GM23338 (cell line): Measurements from ENCODE around the gene TSPAN3. TPM values are rescaled to one million over a fixed set of nuclear protein-coding genes. Genes with fewer than 3 reads are reported as not detected.

Experiments
- ATAC-seq: fragments of 200-7000 bp; cut with Tn5 transposase; 3 replicates; pipeline ENCODE4 v1.9.1; 2020
- DNase-seq: peaks from one replicate; pipeline ENCODE4 v3.0.0-alpha.2; 2015; ENCODE audit warnings: low spot score
- H2AFZ ChIP-seq: fragments of 200-600 bp; sonication (generic); 2 replicates; pipeline ENCODE4 v1.8.0; 2016; ENCODE audit warnings: antibody characterized with exemption, mild to moderate bottlenecking, moderate library complexity
- H3F3A ChIP-seq: fragments of 200-600 bp; sonication (generic); replicated peaks from 2 replicates; pipeline ENCODE4 v1.8.0; 2017; ENCODE audit warnings: antibody characterized with exemption, mixed run types, low read depth
- H3K27ac ChIP-seq: fragments of 200-600 bp; sonication (generic); 2 replicates; pipeline ENCODE4 v1.6.1; 2016; ENCODE audit warnings: low read depth
- H3K27me3 ChIP-seq: fragments of 200-600 bp; sonication (generic); 2 replicates; pipeline ENCODE4 v1.8.0; 2016; ENCODE audit warnings: mild to moderate bottlenecking, mixed run types, moderate library complexity; ENCODE audit not compliant: insufficient read depth
- H3K36me3 ChIP-seq: fragments of 200-600 bp; sonication (generic); 2 replicates; pipeline ENCODE4 v1.8.0; 2016; ENCODE audit warnings: mild to moderate bottlenecking; ENCODE audit not compliant: insufficient read depth
- H3K4me1 ChIP-seq: fragments of 200-600 bp; sonication (generic); 2 replicates; pipeline ENCODE4 v1.8.0; 2016; ENCODE audit warnings: mild to moderate bottlenecking, moderate library complexity; ENCODE audit not compliant: insufficient read depth
- H3K4me2 ChIP-seq: fragments of 200-600 bp; sonication (generic); 2 replicates; pipeline ENCODE4 v1.7.1; 2017; ENCODE audit warnings: mixed run types
- H3K4me3 ChIP-seq: fragments of 200-600 bp; sonication (generic); 2 replicates; pipeline ENCODE4 v1.6.1; 2016; ENCODE audit warnings: mixed run types
- H3K79me2 ChIP-seq: fragments of 200-600 bp; sonication (generic); replicated peaks from 2 replicates; pipeline ENCODE4 v1.8.0; 2017; ENCODE audit warnings: mild to moderate bottlenecking; ENCODE audit not compliant: insufficient read depth
- H3K9me2 ChIP-seq: fragments of 200-600 bp; sonication (generic); 2 replicates; pipeline ENCODE4 v1.8.0; 2017; ENCODE audit not compliant: insufficient read depth
- H4K20me1 ChIP-seq: fragments of 200-600 bp; sonication (generic); replicated peaks from 2 replicates; pipeline ENCODE4 v1.8.0; 2017; ENCODE audit warnings: mild to moderate bottlenecking; ENCODE audit not compliant: insufficient read depth
- H3K27ac Mint-ChIP-seq: 2 replicates; pipeline ENCODE4 v1.8.0; 2020; ENCODE audit warnings: inconsistent platforms, mild to moderate bottlenecking, moderate library complexity, mixed read lengths
- H3K27me3 Mint-ChIP-seq: 3 replicates; pipeline ENCODE4 v1.8.0; 2022; ENCODE audit warnings: low read depth, mild to moderate bottlenecking, moderate library complexity, mixed read lengths, inconsistent platforms; ENCODE audit not compliant: insufficient read depth, poor library complexity
- H3K36me3 Mint-ChIP-seq: 3 replicates; pipeline ENCODE4 v1.8.0; 2021; ENCODE audit warnings: low read depth, mild to moderate bottlenecking, inconsistent platforms, moderate library complexity, mixed read lengths
- H3K4me1 Mint-ChIP-seq: 3 replicates; pipeline ENCODE4 v1.8.0; 2020; ENCODE audit warnings: mild to moderate bottlenecking, inconsistent platforms, mixed read lengths
- H3K4me3 Mint-ChIP-seq: 3 replicates; pipeline ENCODE4 v1.8.0; 2021; ENCODE audit warnings: moderate library complexity, mild to moderate bottlenecking, inconsistent platforms, mixed read lengths
- H3K9me3 Mint-ChIP-seq: 3 replicates; pipeline ENCODE4 v1.8.0; 2020; ENCODE audit warnings: moderate library complexity, mild to moderate bottlenecking, inconsistent platforms, mixed read lengths
- CREB1 ChIP-seq: fragments of 250-450 bp; sonication (Bioruptor Pico); IDR thresholded peaks from 2 replicates; pipeline ENCODE4 v1.5.0; 2020; ENCODE audit warnings: low read depth, mild to moderate bottlenecking, moderate library complexity
- ETS1 ChIP-seq: IDR thresholded peaks from 2 replicates; pipeline ENCODE4 v1.6.1; 2016; ENCODE audit warnings: antibody characterized with exemption
- EZH2 ChIP-seq: fragments of 200-600 bp; sonication (generic); IDR thresholded peaks from one replicate; pipeline ENCODE4 v1.8.0; 2017; ENCODE audit warnings: antibody characterized with exemption, mild to moderate bottlenecking, low read depth; ENCODE audit not compliant: unreplicated experiment
- EZH2phosphoT487 ChIP-seq: fragments of 200-600 bp; sonication (generic); IDR thresholded peaks from one replicate; pipeline ENCODE4 v1.8.1; 2018; ENCODE audit warnings: antibody characterized with exemption; ENCODE audit not compliant: unreplicated experiment
- POLR2AphosphoS5 ChIP-seq: IDR thresholded peaks from 2 replicates; pipeline ENCODE4 v1.6.1; 2016; ENCODE audit warnings: antibody characterized with exemption, low read depth
- polyA plus RNA-seq: library from polyadenylated mRNA; unstranded; fragments of >200 nt; fragmentation: Nextera tagmentation; extraction: Ambion mirVana; gene quantifications from 2 replicates; pipeline ENCODE4 v1.2.1, GENCODE V29; 2016
- total RNA-seq: library from RNA; depleted of rRNA; stranded (reverse); fragments of >200 nt; shearing (Covaris generic); gene quantifications from 2 replicates; pipeline ENCODE4 v1.2.3, GENCODE V29; 2014
- TF ChIP-seq, protein P1 (sequence below): fragments of 250-450 bp; sonication (Bioruptor Pico); IDR thresholded peaks from 2 replicates; pipeline ENCODE4 v1.5.0; 2020; ENCODE audit warnings: mild to moderate bottlenecking, moderate library complexity
- TF ChIP-seq, protein P2 (sequence below): IDR thresholded peaks from one replicate; pipeline ENCODE4 v1.6.1; 2018; ENCODE audit warnings: antibody characterized with exemption; ENCODE audit not compliant: unreplicated experiment

Gene TSPAN3
- total and polyA plus RNA-seq, 2 experiments from 2014 or later: 72.5 to 159 TPM

GRCh38 chr15:77001966-77002365, 68.9 kb downstream of the TSPAN3 start:
- Histone ChIP-seq H3K27me3 (no peaks in the 10 kb centered on the region), H2AFZ (no peak overlapping the region), H3K9me2 (no peaks in the 10 kb centered on the region), H3K36me3 (no peaks in the 10 kb centered on the region), H3F3A (no peaks in the 10 kb centered on the region), H3K4me1 (no peaks in the 10 kb centered on the region), H3K79me2 (no peaks in the 10 kb centered on the region), H3K4me2 (no peak overlapping the region), H3K4me3 (no peak overlapping the region), H3K27ac (no peak overlapping the region), H4K20me1 (no peaks in the 10 kb centered on the region)
- Mint-ChIP-seq H3K4me1 (no peaks in the 10 kb centered on the region), H3K27me3 (peaks cover 6% of the 10 kb centered on the region), H3K36me3 (no peaks in the 10 kb centered on the region), H3K27ac (no peak overlapping the region), H3K4me3 (no peak overlapping the region), H3K9me3 (no peaks in the 10 kb centered on the region)
- DNase-seq (no peak), ATAC-seq (no peak)
- TF ChIP-seq, protein P1, sequence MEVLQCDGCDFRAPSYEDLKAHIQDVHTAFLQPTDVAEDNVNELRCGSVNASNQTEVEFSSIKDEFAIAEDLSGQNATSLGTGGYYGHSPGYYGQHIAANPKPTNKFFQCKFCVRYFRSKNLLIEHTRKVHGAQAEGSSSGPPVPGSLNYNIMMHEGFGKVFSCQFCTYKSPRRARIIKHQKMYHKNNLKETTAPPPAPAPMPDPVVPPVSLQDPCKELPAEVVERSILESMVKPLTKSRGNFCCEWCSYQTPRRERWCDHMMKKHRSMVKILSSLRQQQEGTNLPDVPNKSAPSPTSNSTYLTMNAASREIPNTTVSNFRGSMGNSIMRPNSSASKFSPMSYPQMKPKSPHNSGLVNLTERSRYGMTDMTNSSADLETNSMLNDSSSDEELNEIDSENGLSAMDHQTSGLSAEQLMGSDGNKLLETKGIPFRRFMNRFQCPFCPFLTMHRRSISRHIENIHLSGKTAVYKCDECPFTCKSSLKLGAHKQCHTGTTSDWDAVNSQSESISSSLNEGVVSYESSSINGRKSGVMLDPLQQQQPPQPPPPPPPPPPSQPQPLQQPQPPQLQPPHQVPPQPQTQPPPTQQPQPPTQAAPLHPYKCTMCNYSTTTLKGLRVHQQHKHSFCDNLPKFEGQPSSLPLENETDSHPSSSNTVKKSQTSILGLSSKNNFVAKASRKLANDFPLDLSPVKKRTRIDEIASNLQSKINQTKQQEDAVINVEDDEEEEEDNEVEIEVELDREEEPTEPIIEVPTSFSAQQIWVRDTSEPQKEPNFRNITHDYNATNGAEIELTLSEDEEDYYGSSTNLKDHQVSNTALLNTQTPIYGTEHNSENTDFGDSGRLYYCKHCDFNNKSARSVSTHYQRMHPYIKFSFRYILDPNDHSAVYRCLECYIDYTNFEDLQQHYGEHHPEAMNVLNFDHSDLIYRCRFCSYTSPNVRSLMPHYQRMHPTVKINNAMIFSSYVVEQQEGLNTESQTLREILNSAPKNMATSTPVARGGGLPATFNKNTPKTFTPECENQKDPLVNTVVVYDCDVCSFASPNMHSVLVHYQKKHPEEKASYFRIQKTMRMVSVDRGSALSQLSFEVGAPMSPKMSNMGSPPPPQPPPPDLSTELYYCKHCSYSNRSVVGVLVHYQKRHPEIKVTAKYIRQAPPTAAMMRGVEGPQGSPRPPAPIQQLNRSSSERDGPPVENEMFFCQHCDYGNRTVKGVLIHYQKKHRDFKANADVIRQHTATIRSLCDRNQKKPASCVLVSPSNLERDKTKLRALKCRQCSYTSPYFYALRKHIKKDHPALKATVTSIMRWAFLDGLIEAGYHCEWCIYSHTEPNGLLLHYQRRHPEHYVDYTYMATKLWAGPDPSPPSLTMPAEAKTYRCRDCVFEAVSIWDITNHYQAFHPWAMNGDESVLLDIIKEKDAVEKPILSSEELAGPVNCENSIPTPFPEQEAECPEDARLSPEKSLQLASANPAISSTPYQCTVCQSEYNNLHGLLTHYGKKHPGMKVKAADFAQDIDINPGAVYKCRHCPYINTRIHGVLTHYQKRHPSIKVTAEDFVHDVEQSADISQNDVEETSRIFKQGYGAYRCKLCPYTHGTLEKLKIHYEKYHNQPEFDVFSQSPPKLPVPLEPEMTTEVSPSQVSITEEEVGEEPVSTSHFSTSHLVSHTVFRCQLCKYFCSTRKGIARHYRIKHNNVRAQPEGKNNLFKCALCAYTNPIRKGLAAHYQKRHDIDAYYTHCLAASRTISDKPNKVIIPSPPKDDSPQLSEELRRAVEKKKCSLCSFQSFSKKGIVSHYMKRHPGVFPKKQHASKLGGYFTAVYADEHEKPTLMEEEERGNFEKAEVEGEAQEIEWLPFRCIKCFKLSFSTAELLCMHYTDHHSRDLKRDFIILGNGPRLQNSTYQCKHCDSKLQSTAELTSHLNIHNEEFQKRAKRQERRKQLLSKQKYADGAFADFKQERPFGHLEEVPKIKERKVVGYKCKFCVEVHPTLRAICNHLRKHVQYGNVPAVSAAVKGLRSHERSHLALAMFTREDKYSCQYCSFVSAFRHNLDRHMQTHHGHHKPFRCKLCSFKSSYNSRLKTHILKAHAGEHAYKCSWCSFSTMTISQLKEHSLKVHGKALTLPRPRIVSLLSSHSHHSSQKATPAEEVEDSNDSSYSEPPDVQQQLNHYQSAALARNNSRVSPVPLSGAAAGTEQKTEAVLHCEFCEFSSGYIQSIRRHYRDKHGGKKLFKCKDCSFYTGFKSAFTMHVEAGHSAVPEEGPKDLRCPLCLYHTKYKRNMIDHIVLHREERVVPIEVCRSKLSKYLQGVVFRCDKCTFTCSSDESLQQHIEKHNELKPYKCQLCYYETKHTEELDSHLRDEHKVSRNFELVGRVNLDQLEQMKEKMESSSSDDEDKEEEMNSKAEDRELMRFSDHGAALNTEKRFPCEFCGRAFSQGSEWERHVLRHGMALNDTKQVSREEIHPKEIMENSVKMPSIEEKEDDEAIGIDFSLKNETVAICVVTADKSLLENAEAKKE (CRISPR knock-in tag): no peak
- no peak for TF ChIP-seq POLR2AphosphoS5
- TF ChIP-seq CREB1 (CRISPR knock-in tag): no peak
- no peak for TF ChIP-seq EZH2

GRCh38 chr15:77001351-77001750, 69.6 kb downstream of the TSPAN3 start:
- no peak overlapping the region for H3K4me3 Mint-ChIP-seq
- no peak overlapping the region for H3K4me2 ChIP-seq
- DNase-seq: no peak
- H2AFZ ChIP-seq: no peak overlapping the region
- H3F3A ChIP-seq: no peaks in the 10 kb centered on the region
- H3K27me3 Mint-ChIP-seq: peaks cover 6% of the 10 kb centered on the region
- no peaks in the 10 kb centered on the region for H3K9me2 ChIP-seq
- H4K20me1 ChIP-seq: no peaks in the 10 kb centered on the region
- H3K79me2 ChIP-seq: no peaks in the 10 kb centered on the region
- ATAC-seq: no peak
- H3K9me3 Mint-ChIP-seq: no peaks in the 10 kb centered on the region
- no peak overlapping the region for H3K27ac ChIP-seq
- no peak overlapping the region for H3K27ac Mint-ChIP-seq
- no peaks in the 10 kb centered on the region for H3K4me1 ChIP-seq
- H3K27me3 ChIP-seq: no peaks in the 10 kb centered on the region
- no peaks in the 10 kb centered on the region for H3K4me1 Mint-ChIP-seq
- no peak overlapping the region for H3K4me3 ChIP-seq
- no peaks in the 10 kb centered on the region for H3K36me3 Mint-ChIP-seq
- no peaks in the 10 kb centered on the region for H3K36me3 ChIP-seq
- TF ChIP-seq, protein P2, sequence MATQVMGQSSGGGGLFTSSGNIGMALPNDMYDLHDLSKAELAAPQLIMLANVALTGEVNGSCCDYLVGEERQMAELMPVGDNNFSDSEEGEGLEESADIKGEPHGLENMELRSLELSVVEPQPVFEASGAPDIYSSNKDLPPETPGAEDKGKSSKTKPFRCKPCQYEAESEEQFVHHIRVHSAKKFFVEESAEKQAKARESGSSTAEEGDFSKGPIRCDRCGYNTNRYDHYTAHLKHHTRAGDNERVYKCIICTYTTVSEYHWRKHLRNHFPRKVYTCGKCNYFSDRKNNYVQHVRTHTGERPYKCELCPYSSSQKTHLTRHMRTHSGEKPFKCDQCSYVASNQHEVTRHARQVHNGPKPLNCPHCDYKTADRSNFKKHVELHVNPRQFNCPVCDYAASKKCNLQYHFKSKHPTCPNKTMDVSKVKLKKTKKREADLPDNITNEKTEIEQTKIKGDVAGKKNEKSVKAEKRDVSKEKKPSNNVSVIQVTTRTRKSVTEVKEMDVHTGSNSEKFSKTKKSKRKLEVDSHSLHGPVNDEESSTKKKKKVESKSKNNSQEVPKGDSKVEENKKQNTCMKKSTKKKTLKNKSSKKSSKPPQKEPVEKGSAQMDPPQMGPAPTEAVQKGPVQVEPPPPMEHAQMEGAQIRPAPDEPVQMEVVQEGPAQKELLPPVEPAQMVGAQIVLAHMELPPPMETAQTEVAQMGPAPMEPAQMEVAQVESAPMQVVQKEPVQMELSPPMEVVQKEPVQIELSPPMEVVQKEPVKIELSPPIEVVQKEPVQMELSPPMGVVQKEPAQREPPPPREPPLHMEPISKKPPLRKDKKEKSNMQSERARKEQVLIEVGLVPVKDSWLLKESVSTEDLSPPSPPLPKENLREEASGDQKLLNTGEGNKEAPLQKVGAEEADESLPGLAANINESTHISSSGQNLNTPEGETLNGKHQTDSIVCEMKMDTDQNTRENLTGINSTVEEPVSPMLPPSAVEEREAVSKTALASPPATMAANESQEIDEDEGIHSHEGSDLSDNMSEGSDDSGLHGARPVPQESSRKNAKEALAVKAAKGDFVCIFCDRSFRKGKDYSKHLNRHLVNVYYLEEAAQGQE: no peak
- TF ChIP-seq CREB1 (CRISPR knock-in tag) (no peak), EZH2phosphoT487 (no peak), ETS1 (no peak)
